GM20431 (cell line): ENCODE results near the gene RNFT2.

Experiments used
- in situ Hi-C: fragments of 300-500 bp; cut with MseI, MboI; formaldehyde crosslinking; loops from one replicate; pipeline ENCODE4 v1.15.0; 2020; ENCODE audit warnings: low sequenced_read_pairs; ENCODE audit not compliant: unreplicated experiment

Gene RNFT2

DNA sequence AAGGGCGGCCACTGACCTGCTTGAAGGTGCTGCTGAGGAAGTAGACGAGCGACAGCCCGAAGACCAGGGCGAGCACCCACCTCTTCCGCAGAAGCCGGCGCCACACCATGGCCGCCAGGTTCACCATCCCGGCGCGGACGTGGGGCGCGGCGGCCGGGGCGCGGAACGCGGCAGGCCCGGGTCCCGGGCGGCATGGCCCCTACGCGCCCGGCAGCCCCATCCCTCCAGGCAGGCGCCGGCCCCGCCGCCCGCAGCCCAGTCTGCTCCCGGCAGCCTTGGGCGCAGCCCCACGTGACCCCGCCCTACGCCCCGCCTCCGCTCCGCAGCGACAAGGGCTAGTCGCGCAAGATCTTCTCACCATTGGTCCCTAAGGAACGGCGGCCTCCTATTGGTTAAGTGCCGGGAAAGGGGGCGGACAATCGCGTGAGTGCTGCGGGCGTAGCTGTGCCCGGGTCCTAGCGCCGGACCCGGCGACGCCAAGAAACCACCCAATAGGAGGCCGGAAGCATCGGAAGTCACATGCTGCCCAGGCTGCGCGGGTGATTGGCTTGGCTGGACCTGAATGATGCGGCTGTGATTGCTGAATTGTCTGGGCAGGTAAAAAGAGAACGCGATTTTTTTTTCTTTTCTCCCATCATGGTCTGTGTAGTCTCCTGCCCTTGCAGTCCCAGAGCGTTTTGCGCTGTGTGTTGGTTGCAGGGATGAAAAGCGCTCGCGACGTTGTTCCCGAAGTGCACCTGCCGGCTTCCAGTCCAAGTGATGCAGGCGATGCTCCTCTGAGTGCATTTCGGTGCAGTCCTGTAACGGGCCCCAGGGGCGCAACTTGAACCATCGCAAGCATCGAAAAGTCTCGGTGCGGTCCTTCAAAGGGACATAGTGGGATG, at the start of gene RNFT2, which contains the start of gene SPRING1:
Gene RNFT2, plus strand, starts transcription at position 542 of the 884 bp plus-strand sequence. CDS start 2,183 bp downstream, outside the sequence.
Gene SPRING1, minus strand, starts transcription at position 296 of the 884 bp plus-strand sequence. Its CDS starts 169 bp downstream, at position 127.
- in situ Hi-C loops: no loop called here

DNA sequence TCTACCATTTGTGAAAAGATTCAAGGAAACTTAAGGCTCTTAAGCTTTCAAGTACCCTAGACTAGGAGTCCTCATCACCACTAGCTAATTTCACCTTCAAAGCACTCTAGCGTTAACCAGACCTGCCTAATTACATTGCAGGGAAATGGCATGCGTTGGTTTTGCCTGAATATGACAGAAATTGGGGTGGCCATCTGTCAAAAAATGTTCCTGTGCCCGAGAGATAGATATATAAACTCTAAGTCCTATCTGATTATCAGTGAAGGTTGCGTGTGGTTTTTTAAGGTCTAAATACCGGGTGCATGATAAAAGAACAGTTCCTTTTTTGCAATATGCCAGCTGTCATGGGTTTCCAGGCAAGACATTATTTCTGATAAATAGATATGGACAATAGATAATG, 48.6 kb upstream of the RNFT2 start:
- in situ Hi-C loops: no loop called here

- in situ Hi-C loops: no loop called here
Measured at GRCh38 chr12:116689979-116690744, 48.0 kb upstream of the RNFT2 start.

- in situ Hi-C loops: no loop called here
Measured at GRCh38 chr12:116691205-116691604, 46.9 kb upstream of the RNFT2 start.

DNA sequence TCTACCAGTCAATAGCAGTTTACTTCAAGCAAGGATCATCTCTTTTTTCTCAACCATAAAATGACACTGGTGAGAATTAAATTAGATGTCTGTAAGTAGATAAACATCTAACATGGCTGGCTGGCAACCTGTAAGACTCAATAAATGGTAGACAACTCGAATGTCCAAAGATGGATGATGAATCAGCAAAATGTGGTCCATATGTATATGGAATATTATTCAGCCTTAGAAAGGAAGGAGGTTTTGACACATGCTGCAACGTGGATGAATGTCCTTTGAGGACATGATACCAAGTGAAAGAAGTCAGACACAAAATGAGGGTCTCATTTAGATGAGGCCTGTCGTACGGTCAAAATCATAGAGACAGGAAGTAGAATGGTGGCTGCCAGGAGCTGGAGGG, 46.5 kb upstream of the RNFT2 start:
- in situ Hi-C loops: no loop called here

DNA sequence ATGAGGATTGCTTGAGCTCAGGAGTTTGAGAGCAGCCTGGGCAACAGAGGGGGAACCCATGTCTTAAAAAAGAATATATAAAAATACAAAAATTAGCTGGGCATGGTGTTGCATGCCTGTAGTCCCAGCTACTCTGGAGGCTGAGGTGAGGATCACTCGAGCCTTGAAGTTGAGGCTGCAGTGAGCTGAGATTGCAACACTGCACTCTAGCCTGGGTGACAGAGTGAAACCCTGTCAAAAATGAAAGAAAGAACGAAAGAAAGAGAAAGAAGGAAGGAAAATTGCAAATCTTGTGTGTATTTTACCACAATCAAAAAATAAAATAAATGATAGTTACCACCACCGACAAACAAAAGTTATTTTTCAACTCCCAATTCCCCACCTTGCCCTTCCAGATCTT, 45.5 kb upstream of the RNFT2 start:
- in situ Hi-C loops: no loop called here

DNA sequence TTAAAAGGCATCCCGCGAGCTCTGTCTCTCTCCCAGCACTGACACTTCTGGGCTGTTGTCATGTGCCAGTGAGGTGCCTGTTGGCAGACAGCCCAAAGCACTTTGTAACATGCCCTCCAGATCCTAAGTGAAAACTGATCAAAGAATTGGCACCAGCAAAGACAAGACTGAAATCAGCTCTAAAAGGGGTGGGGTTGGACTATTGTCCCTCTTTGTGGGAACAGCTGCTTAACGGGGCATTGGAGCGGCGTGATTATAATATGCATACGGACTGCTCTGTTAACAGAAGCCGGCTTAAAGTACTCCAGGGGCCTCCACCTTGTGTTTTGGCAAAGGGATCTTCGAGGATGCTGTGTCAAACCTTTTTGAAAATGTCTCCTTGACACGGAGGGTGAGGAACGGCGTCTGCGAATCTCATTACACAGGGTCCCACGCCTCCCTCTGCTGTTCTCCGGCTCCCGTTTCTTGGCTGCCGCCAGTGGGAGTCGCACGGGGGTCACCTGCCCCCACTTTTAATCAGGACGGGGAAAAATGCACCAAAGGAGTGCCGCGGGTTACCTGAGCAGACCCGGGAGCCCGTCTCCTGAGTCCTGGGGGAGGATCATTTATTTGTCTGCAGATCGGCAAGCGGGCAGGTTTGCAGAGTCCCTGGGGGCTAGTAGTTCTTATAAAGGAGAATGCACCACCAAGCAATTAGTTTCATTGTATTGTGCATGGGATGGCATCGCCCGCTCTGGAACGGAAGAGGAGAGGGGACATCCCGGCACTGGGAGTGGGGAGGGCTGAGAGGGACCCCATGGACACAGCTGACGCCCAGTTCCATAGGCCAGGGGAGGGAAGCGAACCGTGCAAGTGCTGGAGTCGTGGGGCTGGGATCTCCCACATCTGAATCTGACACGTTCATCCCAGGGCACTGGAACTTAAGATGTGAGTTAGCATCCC, 44.6 kb upstream of the RNFT2 start:
- in situ Hi-C loops: no loop called here

- in situ Hi-C loops: no loop called here
Measured at GRCh38 chr12:116694653-116695463, 43.3 kb upstream of the RNFT2 start.

DNA sequence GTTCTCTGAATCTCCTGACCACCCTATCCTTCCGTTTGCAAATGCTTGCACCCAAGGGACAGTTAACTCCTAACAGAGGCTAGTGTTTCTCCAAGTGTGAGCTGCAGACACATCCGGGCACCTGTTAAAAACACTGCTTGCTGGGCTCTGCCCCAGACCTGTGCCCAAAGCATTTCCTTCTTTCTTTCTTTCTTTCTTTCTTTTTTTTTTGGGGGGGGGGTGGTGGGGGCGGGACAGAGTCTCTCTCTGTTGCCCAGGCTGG, 42.7 kb upstream of the RNFT2 start:
- in situ Hi-C loops: no loop called here

- in situ Hi-C loops: no loop called here
Measured at GRCh38 chr12:116697305-116697704, 40.8 kb upstream of the RNFT2 start.

- in situ Hi-C loops: no loop called here
Measured at GRCh38 chr12:116697716-116698115, 40.4 kb upstream of the RNFT2 start.

- in situ Hi-C loops: no loop called here
Measured at GRCh38 chr12:116698116-116698515, 40.0 kb upstream of the RNFT2 start.

- in situ Hi-C loops: no loop called here
Measured at GRCh38 chr12:116698554-116699075, 39.5 kb upstream of the RNFT2 start.

GRCh38 chr12:116700066-116700465, 38.0 kb upstream of the RNFT2 start:
- in situ Hi-C loops: loop anchor here (25.0 kb wide), 1 partner anchor 412 kb away; no protein-coding TSS in a partner anchor

GRCh38 chr12:116701432-116701831, 36.7 kb upstream of the RNFT2 start:
- in situ Hi-C loops: loop anchor here (25.0 kb wide), 1 partner anchor 411 kb away; no protein-coding TSS in a partner anchor

DNA sequence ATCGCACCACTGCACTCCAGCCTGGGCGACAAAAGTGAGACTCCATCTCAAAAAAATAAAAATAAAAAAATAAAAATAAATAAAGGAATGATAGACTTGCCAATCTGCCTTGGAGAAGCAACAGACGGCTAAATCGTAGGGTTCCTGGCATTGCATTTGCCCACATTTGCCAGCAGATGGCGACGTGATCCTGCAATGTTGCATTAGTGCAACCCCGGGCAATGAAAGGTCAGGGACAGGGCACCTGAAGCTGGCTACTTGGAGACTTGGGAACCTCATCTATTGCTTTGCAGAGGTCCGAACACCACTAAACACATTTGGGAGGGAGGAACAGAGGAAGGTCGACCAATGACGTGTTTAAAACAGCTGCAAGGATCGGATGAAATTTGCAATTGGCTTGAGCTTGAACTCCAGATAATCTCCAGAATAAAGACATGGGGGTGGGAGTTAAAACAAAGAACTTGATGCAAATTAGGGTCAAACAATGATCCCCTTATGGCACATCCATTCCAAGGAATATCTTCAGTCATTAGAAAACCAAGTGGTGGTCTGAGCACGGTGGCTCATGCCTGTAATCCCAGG, 34.8 kb upstream of the RNFT2 start:
- in situ Hi-C loops: loop anchor here (25.0 kb wide), 1 partner anchor 409 kb away; no protein-coding TSS in a partner anchor

DNA sequence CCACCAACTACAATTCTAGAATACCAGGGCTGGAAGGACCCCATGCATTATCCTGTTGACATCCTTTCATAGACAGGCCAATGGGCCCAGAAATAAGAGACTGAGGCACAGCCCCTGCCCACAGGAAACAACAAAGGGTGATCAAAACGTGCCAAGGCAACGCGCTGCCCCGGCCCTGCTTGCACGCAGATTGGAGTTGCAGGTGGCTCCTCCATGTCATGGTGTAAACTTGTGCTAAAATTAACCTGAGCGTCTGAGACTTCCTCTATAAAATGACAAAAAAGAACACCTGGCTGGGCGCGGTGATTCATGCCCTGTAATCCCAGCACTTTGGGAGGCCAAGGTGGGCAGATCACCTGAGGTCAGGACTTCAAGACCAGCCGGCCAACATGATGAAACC, 30.4 kb upstream of the RNFT2 start:
- in situ Hi-C loops: loop anchor here (25.0 kb wide), 1 partner anchor 405 kb away; no protein-coding TSS in a partner anchor
